Heart left ventricle (tissue), 16 donors: ENCODE measurements around the gene TANGO2. TPM values are rescaled to one million over a fixed set of nuclear protein-coding genes. Genes with fewer than 3 reads are reported as not detected.

Experiments used
- ATAC-seq, 4 donors: fragments of 200-7000 bp; cut with Tn5 transposase; one replicate each; pipeline ENCODE4 v1.9.1; 2020 to 2022; ENCODE audit warnings: moderate library complexity in 4 of 4, mild to moderate bottlenecking in 3 of 4, moderate number of reproducible peaks in 1 of 4
- DNase-seq, 5 donors: peaks; one replicate each; pipeline ENCODE4 v3.0.0-alpha.2; 2020
- H3K27ac ChIP-seq, 12 donors: fragments of 200-600 bp; sonication (generic) in 4 of 12; one replicate each; pipeline versions ENCODE4 v1.5.0 to v1.8.0; 2016 to 2022; ENCODE audit warnings: mild to moderate bottlenecking in 2 of 12
- H3K27me3 ChIP-seq, 9 donors: fragments of 200-600 bp; sonication (generic) in 2 of 9; one replicate each; pipeline versions ENCODE4 v1.5.1 to v1.8.0; 2016 to 2022; ENCODE audit warnings: mild to moderate bottlenecking in 3 of 9
- H3K36me3 ChIP-seq, 9 donors: fragments of 200-600 bp; sonication (generic) in 2 of 9; one replicate each; pipeline versions ENCODE4 v1.5.0 to v1.8.0; 2018 to 2022; ENCODE audit warnings: mild to moderate bottlenecking in 2 of 9
- H3K4me1 ChIP-seq, 12 donors: fragments of 200-600 bp; sonication (generic) in 4 of 12; one replicate each; pipeline versions ENCODE4 v1.5.0 to v1.8.0; 2016 to 2022; ENCODE audit warnings: mild to moderate bottlenecking in 3 of 12
- H3K4me3 ChIP-seq, 12 donors: fragments of 200-600 bp; sonication (generic) in 4 of 12; one replicate each; pipeline versions ENCODE4 v1.5.0 to v1.8.0; 2017 to 2022; ENCODE audit warnings: mild to moderate bottlenecking in 9 of 12, moderate library complexity in 4 of 12
- H3K9me3 ChIP-seq, 12 donors: fragments of 200-600 bp; sonication (generic) in 4 of 12; one replicate each; pipeline versions ENCODE4 v1.5.0 to v1.8.0; 2016 to 2022; ENCODE audit warnings: mild to moderate bottlenecking in 1 of 12
- POLR2A ChIP-seq, 2 donors: fragments of 450-650 bp; IDR thresholded peaks; one replicate each; pipeline ENCODE4 v1.6.1; 2017; ENCODE audit warnings: antibody characterized with exemption in 2 of 2, mild to moderate bottlenecking in 2 of 2, moderate library complexity in 2 of 2
- WGBS, 4 donors: extraction: QIAGEN DNeasy Blood & Tissue Kit in 2 of 4; methylation state at CpG; one replicate each; pipeline versions ENCODE4 v1.1.5 to v1.1.7; 2013 to 2018; 5-methylcytosine and 5-hydroxymethylcytosine counted together
- intact Hi-C, 10 donors: fragments of 100-400 bp; cut with DNase I; formaldehyde crosslinking; loops; one replicate each; pipeline versions ENCODE4 v1.11.1 to v1.14.2; 2022
- polyA plus RNA-seq, 2 donors: library from polyadenylated mRNA; stranded (reverse); fragments of 200-250 nt; gene quantifications; one replicate each; pipeline ENCODE4 v1.2.3, GENCODE V29; 2013
- total RNA-seq, 9 donors: library from RNA; depleted of rRNA in 2 of 9; stranded (reverse); fragments of >200 nt in 2 of 9; fragmentation: NEBNext Ultra II Directional in 3 of 9; extraction: Animal tissue kit (Norgen Biotek cat#: 25700) in 3 of 9; gene quantifications; one replicate each; pipeline versions ENCODE4 v1.1.0 to v1.2.4, GENCODE V29; 2016 to 2023
- TF ChIP-seq, protein P1 (sequence below), 12 donors: fragments of 200-600 bp; sonication (generic) in 4 of 12; IDR thresholded peaks; one replicate each; pipeline versions ENCODE4 v1.5.0 to v1.8.0; 2018 to 2022; ENCODE audit warnings: antibody characterized with exemption in 12 of 12, mild to moderate bottlenecking in 5 of 12
- donor health status: ischemic (EF 13 %, LVEDD 7.1; RV severe dilation, severe dysfunction).
- donor health status: healthy with polysubstance abuse.
- donor health status: DM: no; HTN: yes; CAD: no.
- donor health status: DM: no; HTN: no; CAD: no.
- donor health status: ischemic (EF 25% LVEDD 6.9; RV normal size, moderate dysfunction).
- donor health status: ischemic (EF 25% LVEDD 5.7; RV mildly dilated, moderate dysfunction).
- donor health status: healthy.
- donor health status: DM: yes; HTN: yes; CAD: no.
- donor health status: ischemic (EF 35%, LVEDD 5.7; RV mildly dilated, moderate dysfunction).
- donor health status: nonischemic (EF 11% LVEDD 7.7; RV severe dilation, severe dysfunction).
- donor health status: DM: yes; HTN: yes; CAD: no.
- donor health status: PGD.
- donor health status: ischemic (EF 29% LVEDD 5.4; RV normal size, mild dysfunction).
- donor health status: nonischemic (EF 23%, LVEDD 6.1; RV moderate dilation, normal function).

Gene TANGO2
- total and polyA plus RNA-seq, 11 donors: 51.3 to 341 (median 63.0) TPM

DNA sequence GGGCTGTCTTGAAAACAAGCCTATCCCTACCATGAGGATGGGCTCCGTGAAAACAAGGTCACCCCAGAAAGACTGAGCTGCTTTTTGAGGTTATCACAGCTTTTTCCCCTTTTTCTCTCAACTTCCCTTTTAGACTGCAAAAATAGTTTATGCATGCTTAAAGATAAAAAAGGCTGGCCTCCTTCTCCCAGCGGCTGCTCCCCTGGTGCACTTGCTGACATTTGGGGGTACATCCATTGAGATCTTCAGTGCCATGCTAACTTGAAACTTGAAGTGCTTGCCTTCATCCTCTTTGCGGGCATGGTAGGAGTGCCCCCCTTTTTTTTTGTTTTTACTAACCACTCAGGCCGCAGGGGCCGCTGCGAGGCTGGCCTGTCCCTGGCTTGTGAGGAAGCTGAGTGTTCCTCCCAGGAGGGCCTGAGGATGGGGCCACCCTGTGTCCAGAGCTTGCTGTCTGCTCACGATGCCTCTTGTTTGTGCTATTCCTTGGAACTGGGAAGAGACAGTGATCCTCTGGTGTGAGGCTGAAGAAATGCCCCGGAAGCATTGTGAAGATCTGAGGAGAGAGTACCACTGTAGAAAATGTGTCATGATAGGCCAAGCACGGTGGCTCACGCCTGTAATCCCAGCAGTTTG, 2.2 kb downstream of the TANGO2 start:
- peak in 1 of 5 donors; percentile 18 for DNase-seq
- Histone ChIP-seq H3K27me3 (no peaks in the 10 kb centered on the region), H3K4me1 (peaks cover 10 to 72% (median 40%) of the 10 kb centered on the region in 12 donors), H3K36me3 (peaks cover 0 to 11% (median 0%) of the 10 kb centered on the region in 9 donors), H3K9me3 (no peaks in the 10 kb centered on the region), H3K4me3 (peak overlapping the region in 6 of 12 donors; percentile 81 to 99 (median 98)), H3K27ac (peak overlapping the region; percentile 81 to 99 (median 95))
- TF ChIP-seq POLR2A (IDR thresholded peaks at IDR 0.05): no peak
- TF ChIP-seq, protein P1, sequence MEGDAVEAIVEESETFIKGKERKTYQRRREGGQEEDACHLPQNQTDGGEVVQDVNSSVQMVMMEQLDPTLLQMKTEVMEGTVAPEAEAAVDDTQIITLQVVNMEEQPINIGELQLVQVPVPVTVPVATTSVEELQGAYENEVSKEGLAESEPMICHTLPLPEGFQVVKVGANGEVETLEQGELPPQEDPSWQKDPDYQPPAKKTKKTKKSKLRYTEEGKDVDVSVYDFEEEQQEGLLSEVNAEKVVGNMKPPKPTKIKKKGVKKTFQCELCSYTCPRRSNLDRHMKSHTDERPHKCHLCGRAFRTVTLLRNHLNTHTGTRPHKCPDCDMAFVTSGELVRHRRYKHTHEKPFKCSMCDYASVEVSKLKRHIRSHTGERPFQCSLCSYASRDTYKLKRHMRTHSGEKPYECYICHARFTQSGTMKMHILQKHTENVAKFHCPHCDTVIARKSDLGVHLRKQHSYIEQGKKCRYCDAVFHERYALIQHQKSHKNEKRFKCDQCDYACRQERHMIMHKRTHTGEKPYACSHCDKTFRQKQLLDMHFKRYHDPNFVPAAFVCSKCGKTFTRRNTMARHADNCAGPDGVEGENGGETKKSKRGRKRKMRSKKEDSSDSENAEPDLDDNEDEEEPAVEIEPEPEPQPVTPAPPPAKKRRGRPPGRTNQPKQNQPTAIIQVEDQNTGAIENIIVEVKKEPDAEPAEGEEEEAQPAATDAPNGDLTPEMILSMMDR (IDR thresholded peaks at IDR 0.05): no peak
- 71 to 79% (median 77%) methylated on average over 10 of the region's 10 CpGs for WGBS, 4 donors
- intact Hi-C loops: loop anchor here in 4 of 10 donors (5.0 to 10.0 kb wide), 3 partner anchors 59 to 92 kb away; partner anchors contain the start of genes DGCR8 (in 3 of the 4), RANBP1 (in 2 of the 4) and TRMT2A (in 2 of the 4)
- no peak for ATAC-seq

DNA sequence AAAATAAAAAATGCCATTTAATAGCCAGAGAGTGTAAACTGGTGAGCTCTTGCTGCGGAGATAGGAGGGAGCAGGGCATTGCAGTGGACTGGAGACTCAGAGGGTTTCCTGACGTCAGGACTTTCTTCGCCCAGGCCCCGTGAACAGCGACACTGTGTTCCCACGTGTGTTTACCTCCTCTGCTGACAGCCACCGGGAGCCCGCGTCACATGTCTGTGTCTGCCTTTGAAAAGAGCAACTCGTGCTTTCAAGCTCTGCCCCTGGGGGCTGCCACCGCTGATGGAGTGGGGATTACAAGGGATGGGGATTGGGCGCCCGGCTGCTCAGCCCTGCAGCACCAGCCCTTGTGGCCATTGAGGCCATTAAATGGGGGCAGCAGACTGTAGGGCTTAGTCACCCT, 3.3 kb downstream of the TANGO2 start:
- DNase-seq: peak in 4 of 5 donors; percentile 55 to 81 (median 63)
- intact Hi-C loops: loop anchor here in 4 of 10 donors (5.0 to 10.0 kb wide), 3 partner anchors 58 to 91 kb away; partner anchors contain the start of genes DGCR8 (in 3 of the 4), RANBP1 (in 2 of the 4) and TRMT2A (in 2 of the 4)
- Histone ChIP-seq H3K9me3 (no peaks in the 10 kb centered on the region), H3K4me3 (no peak overlapping the region), H3K36me3 (peaks cover 0 to 11% (median 0%) of the 10 kb centered on the region in 9 donors), H3K4me1 (peaks cover 10 to 83% (median 50%) of the 10 kb centered on the region in 12 donors), H3K27me3 (no peaks in the 10 kb centered on the region), H3K27ac (peak overlapping the region in 11 of 12 donors; percentile 36 to 99 (median 92))
- peak; percentile 46 to 60 (median 53) for ATAC-seq
- TF ChIP-seq, protein P1 (IDR thresholded peaks at IDR 0.05): no peak
- TF ChIP-seq POLR2A (IDR thresholded peaks at IDR 0.05): peak in 1 of 2 donors; percentile 51
- 48 to 58% (median 53%) methylated on average over 10 to 13 of the region's 13 CpGs for WGBS, 4 donors

DNA sequence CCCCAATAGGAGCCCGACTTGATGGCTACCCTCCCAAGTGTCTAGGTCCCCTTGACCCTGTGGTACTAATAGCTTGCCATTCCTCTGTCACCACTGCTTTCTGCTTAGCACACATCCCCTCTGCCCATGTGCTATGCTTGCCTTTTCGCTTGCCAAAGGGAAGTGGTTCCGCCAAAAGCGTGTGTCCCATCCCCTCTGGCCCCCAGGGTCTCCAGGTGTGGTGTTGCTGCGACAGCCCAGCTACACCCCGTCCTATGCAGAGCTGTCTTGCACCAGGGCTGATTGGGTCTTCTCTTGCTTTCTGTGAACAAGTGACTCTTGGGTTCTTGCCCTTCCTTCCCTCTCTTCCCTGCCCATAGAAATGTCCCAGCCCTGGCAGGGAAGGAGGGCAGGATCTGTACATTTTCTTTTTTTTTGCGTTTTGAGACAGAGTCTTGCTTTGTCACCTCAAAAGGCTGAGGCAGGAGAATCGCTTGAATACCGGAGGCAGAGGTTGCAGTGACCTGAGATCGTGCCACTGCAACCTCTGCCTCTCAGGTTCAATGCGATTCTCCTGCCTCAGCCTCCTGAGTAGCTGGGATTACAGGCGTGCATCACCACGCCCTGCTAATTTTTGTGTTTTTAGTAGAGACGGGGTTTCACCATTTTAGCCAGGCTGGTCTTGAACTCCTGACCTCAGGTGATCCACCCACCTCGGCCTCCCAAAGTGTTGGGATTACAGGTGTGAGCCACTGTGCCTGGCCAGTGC, 3.9 kb downstream of the TANGO2 start:
- H3K27ac ChIP-seq: peak overlapping the region in 9 of 12 donors; percentile 28 to 99 (median 90)
- no peaks in the 10 kb centered on the region for H3K9me3 ChIP-seq
- peaks cover 10 to 89% (median 55%) of the 10 kb centered on the region in 12 donors for H3K4me1 ChIP-seq
- DNase-seq (peak in 1 of 5 donors; percentile 15), ATAC-seq (no peak)
- intact Hi-C loops: loop anchor here in 5 of 10 donors (5.0 to 10.0 kb wide), 4 partner anchors 52 to 90 kb away; partner anchors contain the start of genes DGCR8 (in 4 of the 5), RANBP1 (in 2 of the 5) and TRMT2A (in 2 of the 5)
- no peak overlapping the region for H3K4me3 ChIP-seq
- H3K36me3 ChIP-seq: peaks cover 0 to 11% (median 0%) of the 10 kb centered on the region in 9 donors
- no peaks in the 10 kb centered on the region for H3K27me3 ChIP-seq
- TF ChIP-seq, protein P1 (IDR thresholded peaks at IDR 0.05): no peak
- TF ChIP-seq POLR2A (IDR thresholded peaks at IDR 0.05): no peak
- 84 to 90% (median 88%) methylated on average over 15 of the region's 15 CpGs for WGBS, 4 donors
